ENCODE data around the gene PGA4.
"Not testable (repeated sequence)": the region's sequence is repeated elsewhere in the genome, so short reads cannot be mapped to it uniquely, and the experiment has no call there.

PGA4 gene

GRCh38 chr11:61222047-61222446, at the start of gene PGA4:
PGA4 (plus strand) TSS chr11:61222347; CDS start chr11:61222401, 54 bp downstream.
- not testable (repeated sequence) for H3K4me3 ChIP-seq (ENCODE audit: low read length)

- TF ChIP-seq ZNF274 (IDR thresholded peaks at IDR 0.05; ENCODE audit: low read depth, low read length): no peak
Observed at GRCh38 chr11:61172356-61172755, 49.8 kb upstream of the PGA4 start.

GRCh38 chr11:61172888-61173287, 49.3 kb upstream of the PGA4 start:
- H3K4me3 ChIP-seq (ENCODE audit: low read length): no peak overlapping the region
- no peak for TF ChIP-seq ZNF274 (IDR thresholded peaks at IDR 0.05; ENCODE audit: low read depth, low read length)

More at GRCh38 chr11:61172356-61172755, 49.8 kb upstream of the PGA4 start:
- H3K4me3 ChIP-seq (ENCODE audit: low read length): no peak overlapping the region

GRCh38 chr11:61173456-61173855, 48.7 kb upstream of the PGA4 start:
- TF ChIP-seq ZNF274 (IDR thresholded peaks at IDR 0.05; ENCODE audit: low read depth, low read length): no peak
- H3K4me3 ChIP-seq (ENCODE audit: low read length): no peak overlapping the region

- no peak for TF ChIP-seq ZNF274 (IDR thresholded peaks at IDR 0.05; ENCODE audit: low read depth, low read length)
- H3K4me3 ChIP-seq (ENCODE audit: low read length): no peak overlapping the region
Observed at GRCh38 chr11:61174273-61174672, 47.9 kb upstream of the PGA4 start.

- TF ChIP-seq ZNF274 (IDR thresholded peaks at IDR 0.05; ENCODE audit: low read depth, low read length): no peak
- H3K4me3 ChIP-seq (ENCODE audit: low read length): no peak overlapping the region
Observed at GRCh38 chr11:61174949-61175348, 47.2 kb upstream of the PGA4 start.

GRCh38 chr11:61176446-61176845, 45.7 kb upstream of the PGA4 start:
- H3K4me3 ChIP-seq (ENCODE audit: low read length): no peak overlapping the region

GRCh38 chr11:61180205-61180604, 41.9 kb upstream of the PGA4 start:
- not testable (repeated sequence) for H3K4me3 ChIP-seq (ENCODE audit: low read length)

More at GRCh38 chr11:61176446-61176845, 45.7 kb upstream of the PGA4 start:
- no peak for TF ChIP-seq ZNF274 (IDR thresholded peaks at IDR 0.05; ENCODE audit: low read depth, low read length)

GRCh38 chr11:61181489-61181888, 40.7 kb upstream of the PGA4 start:
- H3K4me3 ChIP-seq (ENCODE audit: low read length): no peak overlapping the region
- TF ChIP-seq ZNF274 (IDR thresholded peaks at IDR 0.05; ENCODE audit: low read depth, low read length): no peak

GRCh38 chr11:61183645-61184044, 38.5 kb upstream of the PGA4 start:
- no peak for TF ChIP-seq ZNF274 (IDR thresholded peaks at IDR 0.05; ENCODE audit: low read depth, low read length)

GRCh38 chr11:61186504-61186903, 35.6 kb upstream of the PGA4 start:
- no peak for TF ChIP-seq ZNF274 (IDR thresholded peaks at IDR 0.05; ENCODE audit: low read depth, low read length)
- H3K4me3 ChIP-seq (ENCODE audit: low read length): no peak overlapping the region

More at GRCh38 chr11:61183645-61184044, 38.5 kb upstream of the PGA4 start:
- H3K4me3 ChIP-seq (ENCODE audit: low read length): no peak overlapping the region

- H3K4me3 ChIP-seq (ENCODE audit: low read length): no peak overlapping the region
- TF ChIP-seq ZNF274 (IDR thresholded peaks at IDR 0.05; ENCODE audit: low read depth, low read length): no peak
Observed at GRCh38 chr11:61187505-61188130, 34.5 kb upstream of the PGA4 start.

- no peak overlapping the region for H3K4me3 ChIP-seq (ENCODE audit: low read length)
- TF ChIP-seq ZNF274 (IDR thresholded peaks at IDR 0.05; ENCODE audit: low read depth, low read length): no peak
Observed at GRCh38 chr11:61189933-61190332, 32.2 kb upstream of the PGA4 start.

GRCh38 chr11:61193596-61193995, 28.6 kb upstream of the PGA4 start:
- no peak overlapping the region for H3K4me3 ChIP-seq (ENCODE audit: low read length)
- TF ChIP-seq ZNF274 (IDR thresholded peaks at IDR 0.05; ENCODE audit: low read depth, low read length): no peak

- H3K4me3 ChIP-seq (ENCODE audit: low read length): no peak overlapping the region
- no peak for TF ChIP-seq ZNF274 (IDR thresholded peaks at IDR 0.05; ENCODE audit: low read depth, low read length)
Observed at GRCh38 chr11:61194169-61194671, 27.9 kb upstream of the PGA4 start.

Data from GM08714 (cell line).